H1 (cell line): ENCODE results near the gene UNC13C. TPM values are rescaled to one million over a fixed set of nuclear protein-coding genes. Genes with fewer than 3 reads are reported as not detected.

Experiments used
- CTCF ChIA-PET: fragments of 300-600 bp; sonication (Branson Sonifier 250); formaldehyde crosslinking; loops from one replicate; lab custom pipeline; 2021; ENCODE audit not compliant: partially characterized antibody; lab: Charles Lee
- POLR2A ChIA-PET: fragments of 300-600 bp; sonication (Branson Sonifier 250); formaldehyde crosslinking; loops from one replicate; lab custom pipeline; 2021; ENCODE audit warnings: inconsistent platforms; ENCODE audit not compliant: partially characterized antibody; lab: Charles Lee
- DNase-seq, 2 experiments: peaks; one replicate each; pipeline versions ENCODE4 v3.0.0 to v3.0.0-alpha.2; 2010 to 2022; ENCODE audit warnings: low spot score in 2 of 2, low read depth in 1 of 2, mixed read lengths in 1 of 2
- FAIRE-seq: peaks from 2 replicates; lab custom pipeline; 2011; peaks lifted over from hg19 to GRCh38; lab: Jason Lieb, UNC
- H2AFZ ChIP-seq: 2 replicates; pipeline ENCODE4 v1.8.1; 2012; ENCODE audit warnings: low read length, inconsistent platforms
- H2AK5ac ChIP-seq: 2 replicates; pipeline ENCODE4 v1.6.1; 2013; ENCODE audit warnings: low read depth, low read length
- H2BK120ac ChIP-seq: replicated peaks from 2 replicates; pipeline ENCODE3; 2013; ENCODE audit warnings: low read depth, low read length, inconsistent platforms
- H2BK12ac ChIP-seq: 2 replicates; pipeline ENCODE4 v1.6.1; 2013; ENCODE audit warnings: low read depth, low read length
- H2BK15ac ChIP-seq: 2 replicates; pipeline ENCODE4 v1.6.1; 2013; ENCODE audit warnings: low read length
- H2BK20ac ChIP-seq: 2 replicates; pipeline ENCODE4 v1.6.1; 2013; ENCODE audit warnings: low read length
- H2BK5ac ChIP-seq: 2 replicates; pipeline ENCODE4 v1.6.1; 2013; ENCODE audit warnings: low read depth, low read length
- H3K14ac ChIP-seq: 2 replicates; pipeline ENCODE4 v1.6.1; 2013; ENCODE audit warnings: inconsistent platforms; ENCODE audit not compliant: insufficient read length
- H3K18ac ChIP-seq: 2 replicates; pipeline ENCODE4 v1.6.1; 2013; ENCODE audit warnings: low read length; ENCODE audit errors: extremely low read depth
- H3K23ac ChIP-seq: 2 replicates; pipeline ENCODE4 v1.6.1; 2013; ENCODE audit warnings: inconsistent platforms; ENCODE audit not compliant: insufficient read length
- H3K23me2 ChIP-seq: 2 replicates; pipeline ENCODE4 v1.6.1; 2013; ENCODE audit warnings: low read depth, low read length
- H3K27ac ChIP-seq: 2 replicates; pipeline ENCODE4 v1.6.1; 2011; ENCODE audit warnings: low read depth, low read length, inconsistent platforms
- H3K27me3 ChIP-seq, 4 experiments: replicated peaks in 1 of 4; 1 replicate in 1 of 4; 2 replicates in 3 of 4; pipeline versions ENCODE4 v1.6.1 to v1.8.1; 2011 to 2013; ENCODE audit warnings: low read length in 3 of 4, mild to moderate bottlenecking in 3 of 4, inconsistent platforms in 2 of 4, mixed read lengths in 2 of 4, moderate library complexity in 1 of 4; ENCODE audit not compliant: control insufficient read depth in 3 of 4, insufficient read depth in 3 of 4; ENCODE audit errors: extremely low read depth in 1 of 4
- H3K36me3 ChIP-seq, 4 experiments: 2 replicates each; pipeline versions ENCODE4 v1.6.1 to v1.8.1; 2011 to 2013; ENCODE audit warnings: mild to moderate bottlenecking in 4 of 4, low read length in 3 of 4, moderate library complexity in 2 of 4, control low read depth in 1 of 4, inconsistent platforms in 1 of 4; ENCODE audit not compliant: insufficient read depth in 4 of 4, control insufficient read depth in 2 of 4
- H3K4ac ChIP-seq: replicated peaks from 2 replicates; pipeline ENCODE3; 2013; ENCODE audit warnings: low read length, low read depth, mixed read lengths, inconsistent platforms; ENCODE audit not compliant: insufficient read length
- H3K4me1 ChIP-seq, 4 experiments: replicated peaks in 1 of 4; 1 replicate in 1 of 4; 2 replicates in 3 of 4; pipeline versions ENCODE4 v1.6.1 to v1.8.1; 2011 to 2013; ENCODE audit warnings: low read length in 3 of 4, inconsistent platforms in 2 of 4, mixed read lengths in 1 of 4; ENCODE audit not compliant: insufficient read depth in 4 of 4, control insufficient read depth in 3 of 4
- H3K4me2 ChIP-seq, 2 experiments: 2 replicates each; pipeline versions ENCODE4 v1.6.1 to v1.8.1; 2011 to 2013; ENCODE audit warnings: low read depth in 2 of 2, low read length in 2 of 2, control low read depth in 1 of 2, inconsistent platforms in 1 of 2, mild to moderate bottlenecking in 1 of 2; ENCODE audit not compliant: insufficient read depth in 1 of 2
- H3K4me3 ChIP-seq, 4 experiments: fragments of 200-600, 300-600 bp in 1 of 4; sonication (generic), shearing (Covaris generic), sonication (Bioruptor Twin) in 1 of 4; 2 replicates each; pipeline versions ENCODE4 v1.5.1 to v1.8.1; 2011 to 2016; ENCODE audit warnings: low read length in 4 of 4, low read depth in 3 of 4, control low read depth in 2 of 4, inconsistent platforms in 2 of 4, mild to moderate bottlenecking in 2 of 4, mixed read lengths in 1 of 4, moderate library complexity in 1 of 4; ENCODE audit not compliant: insufficient read depth in 2 of 4; ENCODE audit errors: extremely low read depth in 1 of 4
- H3K56ac ChIP-seq: replicated peaks from 2 replicates; pipeline ENCODE3; 2013; ENCODE audit warnings: low read depth, mild to moderate bottlenecking, mixed read lengths, low read length, inconsistent platforms; ENCODE audit not compliant: insufficient read length
- H3K79me1 ChIP-seq: 2 replicates; pipeline ENCODE4 v1.6.1; 2013; ENCODE audit warnings: low read depth, low read length, control low read depth
- H3K79me2 ChIP-seq, 2 experiments: 2 replicates each; pipeline versions ENCODE4 v1.6.1 to v1.8.1; 2012 to 2013; ENCODE audit warnings: low read length in 2 of 2, mild to moderate bottlenecking in 2 of 2, inconsistent platforms in 1 of 2; ENCODE audit not compliant: insufficient read depth in 2 of 2, control insufficient read depth in 1 of 2
- H3K9ac ChIP-seq, 4 experiments: replicated peaks in 1 of 4; 1 replicate in 1 of 4; 2 replicates in 3 of 4; pipeline versions ENCODE4 v1.6.1 to v1.8.1; 2011 to 2013; ENCODE audit warnings: low read depth in 3 of 4, low read length in 3 of 4, control low read depth in 2 of 4, mild to moderate bottlenecking in 2 of 4, moderate library complexity in 2 of 4, inconsistent platforms in 1 of 4; ENCODE audit errors: extremely low read depth in 1 of 4
- H3K9me3 ChIP-seq, 2 experiments: 2 replicates each; pipeline versions ENCODE4 v1.6.1 to v1.8.1; 2012 to 2013; ENCODE audit warnings: mild to moderate bottlenecking in 2 of 2, moderate library complexity in 2 of 2, control low read depth in 1 of 2, inconsistent platforms in 1 of 2, low read depth in 1 of 2, low read length in 1 of 2, mixed read lengths in 1 of 2; ENCODE audit not compliant: insufficient read depth in 2 of 2
- H4K20me1 ChIP-seq, 2 experiments: replicated peaks in 1 of 2; 2 replicates each; pipeline versions ENCODE3 to v1.8.1; 2011 to 2013; ENCODE audit warnings: inconsistent platforms in 2 of 2, low read length in 2 of 2, mild to moderate bottlenecking in 1 of 2; ENCODE audit not compliant: insufficient read depth in 2 of 2, control insufficient read depth in 1 of 2
- H4K5ac ChIP-seq: 2 replicates; pipeline ENCODE4 v1.6.1; 2013; ENCODE audit warnings: low read length, low read depth, mixed read lengths, inconsistent platforms; ENCODE audit not compliant: insufficient read length
- H4K8ac ChIP-seq: 2 replicates; pipeline ENCODE4 v1.8.0; 2013; ENCODE audit warnings: mild to moderate bottlenecking, moderate library complexity, low read length, inconsistent platforms; ENCODE audit not compliant: insufficient read depth; ENCODE audit errors: extremely low read depth
- H4K91ac ChIP-seq: replicated peaks from 2 replicates; pipeline ENCODE3; 2013; ENCODE audit warnings: low read length, mixed read lengths, inconsistent platforms; ENCODE audit not compliant: insufficient read length
- CHD1 ChIP-seq: IDR thresholded peaks from 2 replicates; pipeline ENCODE4 v1.6.1; 2012; ENCODE audit warnings: low read depth, low read length, improper control_type of control experiment
- GABPA ChIP-seq: IDR thresholded peaks from 2 replicates; pipeline ENCODE4 v1.6.1; 2011; ENCODE audit warnings: mild to moderate bottlenecking, low read length, moderate library complexity, borderline replicate concordance; ENCODE audit not compliant: insufficient read depth
- KDM4A ChIP-seq: IDR thresholded peaks from one replicate; pipeline ENCODE4 v1.7.1; 2012; ENCODE audit warnings: low read depth, mild to moderate bottlenecking, moderate library complexity, low read length, inconsistent platforms; ENCODE audit not compliant: severe bottlenecking
- TAF7 ChIP-seq: optimal IDR thresholded peaks from 2 replicates; pipeline ENCODE3; 2011; ENCODE audit warnings: low read depth, mild to moderate bottlenecking, inconsistent platforms, low read length, moderate library complexity, borderline replicate concordance
- YY1 ChIP-seq: IDR thresholded peaks from 2 replicates; pipeline ENCODE4 v1.6.1; 2011; ENCODE audit warnings: low read depth, mild to moderate bottlenecking, low read length
- WGBS, 2 experiments: shearing (Covaris generic) in 1 of 2; methylation state at CpG; one replicate each; pipeline versions ENCODE4 v1.1.6 to v1.1.7; 2013 to 2015; ENCODE audit warnings: low lambda C conversion rate in 2 of 2, mixed read lengths in 2 of 2, inconsistent platforms in 1 of 2, low coverage in 1 of 2, missing lambda C conversion rate in 1 of 2; ENCODE audit not compliant: insufficient replicate concordance in 2 of 2, insufficient coverage in 1 of 2, insufficient read length in 1 of 2; ENCODE audit errors: extremely low coverage in 1 of 2, missing lambda C conversion rate in 1 of 2; 5-methylcytosine and 5-hydroxymethylcytosine counted together
- polyA plus RNA-seq, 7 experiments: library from polyadenylated mRNA; depleted of rRNA in 3 of 7; stranded (reverse) in 5 of 7; unstranded in 2 of 7; fragments of >200 nt in 5 of 7; fragments of 200-250 nt in 2 of 7; gene quantifications; 1 replicate in 5 of 7; 2 replicates in 1 of 7; 4 replicates in 1 of 7; pipeline versions ENCODE4 v1.2.1 to v1.2.3, GENCODE V29; 2011 to 2013; ENCODE audit warnings: missing spikeins in 2 of 7, mixed read lengths in 2 of 7
- total RNA-seq: library from RNA; stranded (reverse); fragmentation: NEBNext Ultra II Directional; extraction: Animal tissue kit (Norgen Biotek cat#: 25700); gene quantifications from 2 replicates; pipeline ENCODE4 v1.2.1, GENCODE V29; 2021

Gene UNC13C
- total and polyA plus RNA-seq, 2 of the 8 experiments (the other 6 are each of a cell fraction or from before 2014, with no cell fraction given), result 0.02 to 0.13 TPM

DNA sequence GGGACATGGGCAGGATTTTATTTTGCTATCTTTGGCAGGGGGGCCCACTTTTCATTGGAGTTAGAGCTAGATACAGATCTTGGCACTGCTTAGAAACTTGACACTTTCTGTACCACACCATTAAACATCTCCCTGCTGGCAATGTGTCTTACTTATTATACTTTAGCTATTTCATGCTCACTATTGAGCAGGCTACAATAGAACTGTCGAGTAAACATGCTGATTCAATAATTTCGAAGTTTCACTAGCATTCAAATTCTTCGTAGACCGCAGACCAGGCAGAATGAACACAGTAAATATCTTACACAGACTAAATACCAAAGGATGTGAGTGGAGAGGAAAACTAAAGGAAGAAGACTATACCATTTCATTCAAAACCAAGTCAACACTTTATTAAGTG, 180.8 kb downstream of the UNC13C start:
- Histone ChIP-seq H2BK5ac (no peak overlapping the region), H4K20me1 (no peaks in the 10 kb centered on the region), H3K14ac (no peak overlapping the region), H3K4me3 (no peak overlapping the region), H3K23me2 (no peaks in the 10 kb centered on the region), H2BK20ac (no peak overlapping the region), H2BK120ac (no peak overlapping the region), H3K9me3 (peaks cover 15 to 36% of the 10 kb centered on the region in 2 experiments; a peak in 2 of 4 replicates), H4K5ac (no peak overlapping the region), H2BK15ac (no peak overlapping the region), H4K91ac (no peak overlapping the region), H3K36me3 (no peaks in the 10 kb centered on the region), H3K27ac (no peak overlapping the region), H3K56ac (no peak overlapping the region), H3K23ac (no peak overlapping the region), H2AK5ac (no peak overlapping the region), H3K4me2 (no peak overlapping the region), H4K8ac (no peak overlapping the region), H2AFZ (no peak overlapping the region), H3K79me2 (no peaks in the 10 kb centered on the region), H3K27me3 (no peaks in the 10 kb centered on the region), H3K9ac (no peak overlapping the region), H2BK12ac (no peak overlapping the region), H3K4me1 (no peaks in the 10 kb centered on the region), H3K79me1 (no peaks in the 10 kb centered on the region), H3K4ac (no peak overlapping the region), H3K18ac (no peak overlapping the region)
- ChIA-PET CTCF (interaction anchor here (0.9 kb wide), 1 partner anchor 1249 kb away, joined by 3 read pairs; no protein-coding TSS in a partner anchor), POLR2A (no interaction called here)
- FAIRE-seq, result no peak
- WGBS, 2 experiments, result 92% methylated on average over 4 of the region's 4 CpGs; no CpG with 5 or more reads in 1 of the 2 experiments
- no peak for TF ChIP-seq TAF7
- no peak for TF ChIP-seq CHD1
- no peak for TF ChIP-seq YY1
- no peak for TF ChIP-seq GABPA
- no peak for TF ChIP-seq KDM4A
- no peak for DNase-seq
